HepG2 (cell line): Measurements from ENCODE around the gene FMNL1. TPM values are rescaled to one million over a fixed set of nuclear protein-coding genes. Genes with fewer than 3 reads are reported as not detected.

Experiments
- ATAC-seq: fragments of 200-7000 bp; cut with Tn5 transposase; 3 replicates; pipeline ENCODE4 v1.9.1; 2020; ENCODE audit warnings: mild to moderate bottlenecking, moderate library complexity
- BruUV-seq: library from RNA; stranded (reverse); fragments of 400-500 nt; replicated peaks from 2 replicates; lab custom pipeline; 2021; lab: Mats Ljungman, UMichigan
- CTCF ChIA-PET: fragments of 300-600 bp; formaldehyde crosslinking; extraction: SDS; loops from one replicate; lab custom pipeline; 2021; ENCODE audit warnings: low total read pairs, inconsistent platforms, low intra/inter-chr PET ratio; lab: Yijun Ruan, JAX
- POLR2A ChIA-PET: fragments of 350-600 bp; sonication (Branson Sonifier 250); formaldehyde crosslinking; loops from one replicate; lab custom pipeline; 2020; ENCODE audit warnings: antibody characterized with exemption, inconsistent platforms; lab: Yijun Ruan, JAX
- DNase-seq: peaks from one replicate; pipeline ENCODE4 v3.0.0-alpha.2; 2015; ENCODE audit warnings: low spot score
- FAIRE-seq: peaks from 3 replicates; lab custom pipeline; 2011; peaks lifted over from hg19 to GRCh38; lab: Jason Lieb, UNC
- H2AFZ ChIP-seq: one replicate; pipeline ENCODE4 v1.6.1; 2011; ENCODE audit warnings: low read length, inconsistent platforms
- H3K27ac ChIP-seq: fragments of 300-600 bp; 3 replicates; pipeline ENCODE4 v1.8.0; 2011; ENCODE audit warnings: mixed run types, mild to moderate bottlenecking, mixed read lengths, low read length, inconsistent platforms; ENCODE audit not compliant: insufficient read depth; ENCODE audit errors: extremely low read length
- H3K27me3 ChIP-seq, 2 experiments: fragments of 200-600 bp in 1 of 2; 2 replicates in 1 of 2; 3 replicates in 1 of 2; pipeline versions ENCODE4 v1.6.0 to v1.8.0; 2011; ENCODE audit warnings: low read length in 2 of 2, mild to moderate bottlenecking in 2 of 2, moderate library complexity in 2 of 2, inconsistent platforms in 1 of 2; ENCODE audit not compliant: insufficient read depth in 2 of 2, control insufficient read depth in 1 of 2
- H3K36me3 ChIP-seq, 2 experiments: fragments of 200-600 bp in 1 of 2; replicated peaks in 1 of 2; 2 replicates in 1 of 2; 3 replicates in 1 of 2; pipeline versions ENCODE4 v1.5.1 to v1.8.0; 2011; ENCODE audit warnings: low read length in 2 of 2, inconsistent platforms in 1 of 2; ENCODE audit not compliant: insufficient read depth in 2 of 2, control insufficient read depth in 1 of 2
- H3K4me1 ChIP-seq: 2 replicates; pipeline ENCODE4 v1.5.1; 2012; ENCODE audit warnings: low read length, inconsistent platforms; ENCODE audit not compliant: insufficient read depth
- H3K4me2 ChIP-seq: 2 replicates; pipeline ENCODE4 v1.6.0; 2011; ENCODE audit warnings: low read depth, low read length, inconsistent platforms
- H3K4me3 ChIP-seq, 3 experiments: fragments of 200-600 bp in 1 of 3; sonication (generic), shearing (Covaris generic) in 1 of 3; replicated peaks in 1 of 3; 2 replicates each; pipeline ENCODE4 v1.5.1; 2011 to 2016; ENCODE audit warnings: low read length in 3 of 3, inconsistent platforms in 2 of 3, low read depth in 2 of 3, mild to moderate bottlenecking in 2 of 3, control low read depth in 1 of 3, mixed read lengths in 1 of 3; ENCODE audit not compliant: insufficient read depth in 1 of 3
- H3K79me2 ChIP-seq: one replicate; pipeline ENCODE4 v1.6.1; 2011; ENCODE audit warnings: low read length, inconsistent platforms; ENCODE audit not compliant: insufficient read depth
- H3K9ac ChIP-seq: 2 replicates; pipeline ENCODE4 v1.6.0; 2011; ENCODE audit warnings: mild to moderate bottlenecking, low read depth, low read length, inconsistent platforms; ENCODE audit not compliant: insufficient read depth
- H3K9me3 ChIP-seq: 2 replicates; pipeline ENCODE4 v1.5.1; 2012; ENCODE audit warnings: mild to moderate bottlenecking, low read length
- H4K20me1 ChIP-seq: 2 replicates; pipeline ENCODE4 v1.6.0; 2011; ENCODE audit warnings: inconsistent platforms, mild to moderate bottlenecking, low read length, moderate library complexity; ENCODE audit not compliant: insufficient read depth
- ETS1 ChIP-seq: sonication (generic); formaldehyde crosslinking; IDR thresholded peaks from 2 replicates; pipeline ENCODE4 v1.4.0; 2020; ENCODE audit warnings: missing genetic modification reagents
- FOXA3 ChIP-seq: IDR thresholded peaks from 2 replicates; pipeline ENCODE4 v1.6.1; 2016; ENCODE audit warnings: missing genetic modification reagents, missing compliant biosample characterization
- MLLT10 ChIP-seq: sonication (generic); formaldehyde crosslinking; IDR thresholded peaks from 2 replicates; pipeline ENCODE4 v1.4.0; 2020; ENCODE audit warnings: missing genetic modification reagents
- NFE2 ChIP-seq: sonication (generic); formaldehyde crosslinking; IDR thresholded peaks from 2 replicates; pipeline ENCODE4 v1.4.0; 2020; ENCODE audit warnings: missing genetic modification reagents
- NR2F1 ChIP-seq, 2 experiments: fragments of 450-650 bp in 1 of 2; formaldehyde crosslinking in 1 of 2; IDR thresholded peaks; 2 replicates each; pipeline versions ENCODE4 v1.5.0 to v1.6.1; 2016 to 2020; ENCODE audit warnings: mild to moderate bottlenecking in 1 of 2, missing compliant biosample characterization in 1 of 2, missing genetic modification reagents in 1 of 2, moderate library complexity in 1 of 2
- THAP11 ChIP-seq: IDR thresholded peaks from 2 replicates; pipeline ENCODE4 v1.6.1; 2016; ENCODE audit warnings: missing biosample characterization, missing genetic modification reagents
- ZEB1 ChIP-seq: IDR thresholded peaks from 2 replicates; pipeline ENCODE4 v1.6.1; 2012; ENCODE audit warnings: mild to moderate bottlenecking, low read depth, inconsistent platforms; ENCODE audit not compliant: insufficient replicate concordance
- ZKSCAN1 ChIP-seq: fragments of 150-350 bp; IDR thresholded peaks from 2 replicates; pipeline ENCODE4 v1.6.1; 2014; ENCODE audit warnings: low read length
- ZNF253 ChIP-seq: sonication (generic); formaldehyde crosslinking; IDR thresholded peaks from 2 replicates; pipeline ENCODE4 v1.8.0; 2022; ENCODE audit warnings: mild to moderate bottlenecking, missing genetic modification reagents, borderline replicate concordance
- ZNF292 ChIP-seq: sonication (generic); formaldehyde crosslinking; IDR thresholded peaks from 2 replicates; pipeline ENCODE4 v1.8.1; 2022; ENCODE audit warnings: mild to moderate bottlenecking, low read depth, missing genetic modification reagents, borderline replicate concordance
- ZNF781 ChIP-seq: sonication (generic); formaldehyde crosslinking; IDR thresholded peaks from 2 replicates; pipeline ENCODE4 v1.5.1; 2020; ENCODE audit warnings: borderline replicate concordance, mild to moderate bottlenecking, missing genetic modification reagents; ENCODE audit errors: not compliant biosample characterization
- ZUFSP ChIP-seq: sonication (generic); formaldehyde crosslinking; IDR thresholded peaks from 2 replicates; pipeline ENCODE4 v1.9.0; 2021; ENCODE audit warnings: missing genetic modification reagents, mild to moderate bottlenecking, borderline replicate concordance
- WGBS: methylation state at CpG from one replicate; pipeline ENCODE4 v1.1.6; 2017; ENCODE audit warnings: low lambda C conversion rate; 5-methylcytosine and 5-hydroxymethylcytosine counted together
- in situ Hi-C: cut with HindIII; loops from 2 replicates; pipeline ENCODE4 v1.10.0; 2017; ENCODE audit warnings: low pct_unique_long_range_greater_than_20kb; ENCODE audit not compliant: extremely low pct_ligation_motif_present
- intact Hi-C: fragments of 100-400 bp; cut with micrococcal nuclease; formaldehyde crosslinking; loops from one replicate; pipeline ENCODE4 v1.10.0; 2022; ENCODE audit not compliant: unreplicated experiment
- polyA plus RNA-seq, 8 experiments: library from polyadenylated mRNA; depleted of rRNA in 3 of 8; stranded (reverse) in 7 of 8; unstranded in 1 of 8; fragments of >200 nt; fragmentation: Illumina TruSeq in 4 of 8; extraction: Trizol in 4 of 8; gene quantifications; 2 replicates each; pipeline versions ENCODE4 v1.2.1 to v1.2.3, GENCODE V29; 2011 to 2016; ENCODE audit warnings: low read depth in 4 of 8, missing spikeins in 1 of 8, mixed read lengths in 1 of 8; ENCODE audit not compliant: insufficient read depth in 1 of 8
- total RNA-seq, 5 experiments: library from RNA; depleted of rRNA; stranded (reverse); fragments of >200 nt; fragmentation: Illumina TruSeq; extraction: Trizol; gene quantifications; 2 replicates each; pipeline ENCODE4 v1.2.3, GENCODE V29; 2016; ENCODE audit warnings: low read depth in 1 of 5

FMNL1 gene
- total and polyA plus RNA-seq, 2 of the 13 experiments (the other 11 are each of a cell fraction or from before 2014, with no cell fraction given) = 0.53 to 0.70 TPM

- WGBS = 77% methylated on average over 7 of the region's 7 CpGs
These were observed 41.8 kb downstream of the FMNL1 start for GRCh38 chr17:45263477-45263860.

More at GRCh38 chr17:45263477-45263860, 41.8 kb downstream of the FMNL1 start:
- Histone ChIP-seq H3K4me2 (no peak overlapping the region), H3K9ac (no peak overlapping the region), H2AFZ (no peak overlapping the region), H3K36me3 (peaks cover 20 to 33% of the 10 kb centered on the region in 2 experiments; a peak in 4 of 5 replicates), H3K4me3 (no peak overlapping the region), H3K9me3 (no peaks in the 10 kb centered on the region), H3K79me2 (no peaks in the 10 kb centered on the region), H4K20me1 (no peaks in the 10 kb centered on the region), H3K4me1 (no peaks in the 10 kb centered on the region), H3K27ac (no peak overlapping the region), H3K27me3 (no peaks in the 10 kb centered on the region; a peak in 1 of 5 replicates)
- peak; percentile 20 for ATAC-seq
- DNase-seq = no peak
- ChIA-PET CTCF (no interaction called here), POLR2A (no interaction called here)
- intact Hi-C loops (no loop called here), in situ Hi-C loops (no loop called here)
- BruUV-seq = no TSS peak
- FAIRE-seq = no peak
- TF ChIP-seq ZNF781 (CRISPR knock-in tag) (no peak), ZNF292 (CRISPR knock-in tag) (no peak), FOXA3 (CRISPR knock-in tag) (no peak), ZEB1 (no peak), NR2F1 (CRISPR knock-in tag; IDR thresholded peaks at IDR 0.05) (no peak), MLLT10 (CRISPR knock-in tag) (no peak), ZNF253 (CRISPR knock-in tag) (no peak), ZKSCAN1 (no peak), THAP11 (no peak), ETS1 (CRISPR knock-in tag) (no peak), ZUFSP (CRISPR knock-in tag) (no peak), NFE2 (CRISPR knock-in tag) (no peak)
